ENCODE measurements around the gene MBNL1. TPM values are rescaled to one million over a fixed set of nuclear protein-coding genes. Genes with fewer than 3 reads are reported as not detected.
A peak's percentile ranks its signal among the peaks of the same experiment; 100 is the strongest.

Gene MBNL1
- total and polyA plus RNA-seq, 2 of the 13 experiments (the other 11 are each of a cell fraction or from before 2014, with no cell fraction given): 27.1 to 55.4 TPM

- peak; percentile 49; the same call in 1 of the 2 replicates for TF ChIP-seq ZNF350 (CRISPR knock-in tag; IDR thresholded peaks at IDR 0.05; ENCODE audit: borderline replicate concordance, low read depth)
- no peak for TF ChIP-seq CREB1 (IDR thresholded peaks at IDR 0.05)
- TF ChIP-seq CREB1 (CRISPR knock-in tag; IDR thresholded peaks at IDR 0.05): peak; percentile 59
- 0 out of 2 replicates have a peak, but pooled peaks have one; percentile 30 for TF ChIP-seq MEIS2 (CRISPR knock-in tag; IDR thresholded peaks at IDR 0.05)
- TF ChIP-seq, protein P1, sequence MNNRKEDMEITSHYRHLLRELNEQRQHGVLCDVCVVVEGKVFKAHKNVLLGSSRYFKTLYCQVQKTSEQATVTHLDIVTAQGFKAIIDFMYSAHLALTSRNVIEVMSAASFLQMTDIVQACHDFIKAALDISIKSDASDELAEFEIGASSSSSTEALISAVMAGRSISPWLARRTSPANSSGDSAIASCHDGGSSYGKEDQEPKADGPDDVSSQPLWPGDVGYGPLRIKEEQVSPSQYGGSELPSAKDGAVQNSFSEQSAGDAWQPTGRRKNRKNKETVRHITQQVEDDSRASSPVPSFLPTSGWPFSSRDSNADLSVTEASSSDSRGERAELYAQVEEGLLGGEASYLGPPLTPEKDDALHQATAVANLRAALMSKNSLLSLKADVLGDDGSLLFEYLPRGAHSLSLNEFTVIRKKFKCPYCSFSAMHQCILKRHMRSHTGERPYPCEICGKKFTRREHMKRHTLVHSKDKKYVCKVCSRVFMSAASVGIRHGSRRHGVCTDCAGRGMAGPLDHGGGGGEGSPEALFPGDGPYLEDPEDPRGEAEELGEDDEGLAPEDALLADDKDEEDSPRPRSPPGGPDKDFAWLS (CRISPR knock-in tag; IDR thresholded peaks at IDR 0.05; ENCODE audit: borderline replicate concordance): no peak
- peak; percentile 64 for TF ChIP-seq ZNF143 (CRISPR knock-in tag; IDR thresholded peaks at IDR 0.05)
- TF ChIP-seq ZNF333 (CRISPR knock-in tag; IDR thresholded peaks at IDR 0.05; ENCODE audit: borderline replicate concordance): no peak
- TF ChIP-seq ZNF317 (CRISPR knock-in tag; IDR thresholded peaks at IDR 0.05): 0 out of 2 replicates have a peak, but pooled peaks have one; percentile 19
- TF ChIP-seq, protein P2, sequence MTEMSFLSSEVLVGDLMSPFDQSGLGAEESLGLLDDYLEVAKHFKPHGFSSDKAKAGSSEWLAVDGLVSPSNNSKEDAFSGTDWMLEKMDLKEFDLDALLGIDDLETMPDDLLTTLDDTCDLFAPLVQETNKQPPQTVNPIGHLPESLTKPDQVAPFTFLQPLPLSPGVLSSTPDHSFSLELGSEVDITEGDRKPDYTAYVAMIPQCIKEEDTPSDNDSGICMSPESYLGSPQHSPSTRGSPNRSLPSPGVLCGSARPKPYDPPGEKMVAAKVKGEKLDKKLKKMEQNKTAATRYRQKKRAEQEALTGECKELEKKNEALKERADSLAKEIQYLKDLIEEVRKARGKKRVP (CRISPR knock-in tag; IDR thresholded peaks at IDR 0.05): 0 out of 4 replicates have a peak, but pooled peaks of 1 of the 2 experiments have one; percentile 24
- TF ChIP-seq, protein P3, sequence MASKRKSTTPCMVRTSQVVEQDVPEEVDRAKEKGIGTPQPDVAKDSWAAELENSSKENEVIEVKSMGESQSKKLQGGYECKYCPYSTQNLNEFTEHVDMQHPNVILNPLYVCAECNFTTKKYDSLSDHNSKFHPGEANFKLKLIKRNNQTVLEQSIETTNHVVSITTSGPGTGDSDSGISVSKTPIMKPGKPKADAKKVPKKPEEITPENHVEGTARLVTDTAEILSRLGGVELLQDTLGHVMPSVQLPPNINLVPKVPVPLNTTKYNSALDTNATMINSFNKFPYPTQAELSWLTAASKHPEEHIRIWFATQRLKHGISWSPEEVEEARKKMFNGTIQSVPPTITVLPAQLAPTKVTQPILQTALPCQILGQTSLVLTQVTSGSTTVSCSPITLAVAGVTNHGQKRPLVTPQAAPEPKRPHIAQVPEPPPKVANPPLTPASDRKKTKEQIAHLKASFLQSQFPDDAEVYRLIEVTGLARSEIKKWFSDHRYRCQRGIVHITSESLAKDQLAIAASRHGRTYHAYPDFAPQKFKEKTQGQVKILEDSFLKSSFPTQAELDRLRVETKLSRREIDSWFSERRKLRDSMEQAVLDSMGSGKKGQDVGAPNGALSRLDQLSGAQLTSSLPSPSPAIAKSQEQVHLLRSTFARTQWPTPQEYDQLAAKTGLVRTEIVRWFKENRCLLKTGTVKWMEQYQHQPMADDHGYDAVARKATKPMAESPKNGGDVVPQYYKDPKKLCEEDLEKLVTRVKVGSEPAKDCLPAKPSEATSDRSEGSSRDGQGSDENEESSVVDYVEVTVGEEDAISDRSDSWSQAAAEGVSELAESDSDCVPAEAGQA (IDR thresholded peaks at IDR 0.05; ENCODE audit: low read depth): no peak
- TF ChIP-seq, protein P3 (CRISPR knock-in tag; IDR thresholded peaks at IDR 0.05; ENCODE audit: borderline replicate concordance): no peak
- TF ChIP-seq HDAC2 (CRISPR knock-in tag; IDR thresholded peaks at IDR 0.05): peak; percentile 23; the same call in 1 of the 2 replicates
- TF ChIP-seq PRDM10 (CRISPR knock-in tag; IDR thresholded peaks at IDR 0.05; ENCODE audit: low read depth): peak; percentile 99
- peak; percentile 29; the same call in 1 of the 2 replicates for TF ChIP-seq TFAP4 (IDR thresholded peaks at IDR 0.05; ENCODE audit: borderline replicate concordance, low read depth)
Measured at GRCh38 chr3:152298393-152299248, 29.9 kb downstream of the MBNL1 start (continued).
